ENCODE results near the gene TEX52.
"Not testable (repeated sequence)": the region's sequence is repeated elsewhere in the genome, so short reads cannot be mapped to it uniquely, and the experiment has no call there.

Gene TEX52

GRCh38 chr12:2864198-2864597 is 7.4 kb upstream of the TEX52 start:
- Histone ChIP-seq H3K4me1 (ENCODE audit: control insufficient read depth, insufficient read depth, low read length) (no peaks in the 10 kb centered on the region), H3K36me3 (ENCODE audit: control insufficient read depth, insufficient read depth, low read length) (peaks cover 91% of the 10 kb centered on the region), H3K9me3 (ENCODE audit: control insufficient read depth, insufficient read depth, low read length) (no peaks in the 10 kb centered on the region)

DNA sequence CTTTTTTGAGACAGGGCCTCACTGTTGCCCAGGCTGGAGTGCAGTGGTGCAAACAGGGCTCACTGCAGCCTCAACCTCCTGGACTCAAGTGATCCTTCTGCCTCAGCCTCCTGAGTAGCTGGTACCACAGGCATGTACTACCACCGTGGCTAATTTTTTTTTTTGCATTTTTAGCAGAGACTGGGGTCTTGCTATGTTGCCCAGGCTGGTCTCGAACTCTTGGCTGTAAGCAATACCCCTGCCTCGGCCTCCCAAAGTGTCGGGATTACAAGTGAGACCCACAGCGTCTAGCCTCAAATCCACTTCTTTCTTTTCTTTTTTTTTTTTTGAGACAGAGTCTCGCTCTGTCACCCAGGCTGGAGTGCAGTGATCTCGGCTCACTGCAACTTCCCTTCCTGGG is 6.6 kb upstream of the TEX52 start:
- H3K36me3 ChIP-seq (ENCODE audit: control insufficient read depth, insufficient read depth, low read length): peaks cover 91% of the 10 kb centered on the region
- not testable (repeated sequence) for H3K4me3 ChIP-seq (ENCODE audit: low read depth, low read length)

More at GRCh38 chr12:2864198-2864597, 7.4 kb upstream of the TEX52 start:
- Histone ChIP-seq H3K27ac (ENCODE audit: low read depth, low read length) (no peak overlapping the region), H3K4me3 (ENCODE audit: low read depth, low read length) (no peak overlapping the region), H3K27me3 (ENCODE audit: control insufficient read depth, insufficient read depth, low read length) (no peaks in the 10 kb centered on the region), H3K9ac (ENCODE audit: low read depth, low read length) (no peak overlapping the region)

GRCh38 chr12:2862876-2863275 is 6.0 kb upstream of the TEX52 start:
- H3K36me3 ChIP-seq (ENCODE audit: control insufficient read depth, insufficient read depth, low read length): peaks cover 91% of the 10 kb centered on the region

More for the DNA sequence above, 6.6 kb upstream of the TEX52 start:
- not testable (repeated sequence) for H3K27ac ChIP-seq (ENCODE audit: low read depth, low read length); H3K9ac ChIP-seq (ENCODE audit: low read depth, low read length); H3K9me3 ChIP-seq (ENCODE audit: control insufficient read depth, insufficient read depth, low read length); H3K4me1 ChIP-seq (ENCODE audit: control insufficient read depth, insufficient read depth, low read length); H3K27me3 ChIP-seq (ENCODE audit: control insufficient read depth, insufficient read depth, low read length)

DNA sequence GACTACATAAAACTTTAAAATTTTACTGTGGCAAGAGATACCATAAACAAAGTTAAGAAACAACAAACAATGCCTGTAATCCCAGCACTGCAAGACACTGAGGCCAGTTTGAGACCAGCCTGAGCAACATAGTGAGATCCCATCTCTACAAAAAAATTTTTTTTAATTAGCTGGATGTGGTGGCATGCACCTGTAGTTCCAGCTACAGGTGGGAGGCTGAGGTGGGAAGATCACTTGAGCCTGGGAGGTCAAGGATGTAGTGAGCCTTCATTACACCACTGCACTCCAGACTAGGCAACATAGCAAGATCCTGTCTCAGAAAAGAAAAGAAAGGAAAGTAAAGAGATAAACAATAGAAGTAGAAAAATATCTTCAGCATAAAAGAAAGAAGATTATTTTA is 3.3 kb upstream of the TEX52 start:
- H3K27ac ChIP-seq (ENCODE audit: low read depth, low read length): no peak overlapping the region
- no peak overlapping the region for H3K4me3 ChIP-seq (ENCODE audit: low read depth, low read length)
- H3K27me3 ChIP-seq (ENCODE audit: control insufficient read depth, insufficient read depth, low read length): no peaks in the 10 kb centered on the region
- H3K9me3 ChIP-seq (ENCODE audit: control insufficient read depth, insufficient read depth, low read length): no peaks in the 10 kb centered on the region
- H3K9ac ChIP-seq (ENCODE audit: low read depth, low read length): no peak overlapping the region
- peaks cover 67% of the 10 kb centered on the region for H3K36me3 ChIP-seq (ENCODE audit: control insufficient read depth, insufficient read depth, low read length)
- peaks cover 4% of the 10 kb centered on the region; the same call in 1 of the 2 replicates for H3K4me1 ChIP-seq (ENCODE audit: control insufficient read depth, insufficient read depth, low read length)

More at GRCh38 chr12:2862876-2863275, 6.0 kb upstream of the TEX52 start:
- Histone ChIP-seq H3K9ac (ENCODE audit: low read depth, low read length) (no peak overlapping the region), H3K27ac (ENCODE audit: low read depth, low read length) (no peak overlapping the region), H3K27me3 (ENCODE audit: control insufficient read depth, insufficient read depth, low read length) (no peaks in the 10 kb centered on the region), H3K4me3 (ENCODE audit: low read depth, low read length) (no peak overlapping the region), H3K9me3 (ENCODE audit: control insufficient read depth, insufficient read depth, low read length) (no peaks in the 10 kb centered on the region), H3K4me1 (ENCODE audit: control insufficient read depth, insufficient read depth, low read length) (no peaks in the 10 kb centered on the region)

DNA sequence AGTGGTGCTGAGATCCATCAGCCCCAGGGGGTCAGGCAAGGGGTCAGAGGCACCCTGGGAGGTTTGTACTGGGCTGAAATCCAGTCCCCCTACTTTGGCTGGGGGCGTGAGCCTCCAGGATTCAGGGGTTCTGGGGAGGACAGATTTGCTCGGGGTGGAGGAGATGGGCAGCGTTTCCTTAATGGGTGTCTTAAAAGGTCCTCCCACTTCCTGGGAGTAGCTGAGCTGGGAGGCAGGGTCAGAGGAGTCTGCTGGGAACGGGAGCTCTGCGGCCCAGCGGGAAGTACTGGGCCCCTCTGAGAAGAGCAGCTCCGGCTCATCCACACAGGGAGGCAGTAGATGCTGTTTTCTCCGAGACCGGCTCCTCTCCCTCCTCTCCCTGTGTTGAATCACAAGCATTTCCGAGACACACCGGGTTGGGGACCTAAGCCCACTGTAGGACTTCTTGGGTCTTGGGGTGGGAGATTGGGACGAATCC is 2.1 kb upstream of the TEX52 start:
- no peaks in the 10 kb centered on the region for H3K9me3 ChIP-seq (ENCODE audit: control insufficient read depth, insufficient read depth, low read length)
- H3K9ac ChIP-seq (ENCODE audit: low read depth, low read length): no peak overlapping the region
- peaks cover 4% of the 10 kb centered on the region; the same call in 1 of the 2 replicates for H3K4me1 ChIP-seq (ENCODE audit: control insufficient read depth, insufficient read depth, low read length)
- peaks cover 55% of the 10 kb centered on the region for H3K36me3 ChIP-seq (ENCODE audit: control insufficient read depth, insufficient read depth, low read length)
- H3K27me3 ChIP-seq (ENCODE audit: control insufficient read depth, insufficient read depth, low read length): no peaks in the 10 kb centered on the region
- H3K4me3 ChIP-seq (ENCODE audit: low read depth, low read length): no peak overlapping the region
- no peak overlapping the region for H3K27ac ChIP-seq (ENCODE audit: low read depth, low read length)

GRCh38 chr12:2858334-2858733 is 1.5 kb upstream of the TEX52 start:
- no peak overlapping the region for H3K9ac ChIP-seq (ENCODE audit: low read depth, low read length)
- H3K4me3 ChIP-seq (ENCODE audit: low read depth, low read length): no peak overlapping the region
- H3K4me1 ChIP-seq (ENCODE audit: control insufficient read depth, insufficient read depth, low read length): peaks cover 4% of the 10 kb centered on the region; the same call in 1 of the 2 replicates
- no peaks in the 10 kb centered on the region for H3K27me3 ChIP-seq (ENCODE audit: control insufficient read depth, insufficient read depth, low read length)
- H3K9me3 ChIP-seq (ENCODE audit: control insufficient read depth, insufficient read depth, low read length): no peaks in the 10 kb centered on the region
- peaks cover 50% of the 10 kb centered on the region for H3K36me3 ChIP-seq (ENCODE audit: control insufficient read depth, insufficient read depth, low read length)
- no peak overlapping the region for H3K27ac ChIP-seq (ENCODE audit: low read depth, low read length)

- no peak overlapping the region for H3K4me3 ChIP-seq (ENCODE audit: low read depth, low read length)
- H3K27me3 ChIP-seq (ENCODE audit: control insufficient read depth, insufficient read depth, low read length): no peaks in the 10 kb centered on the region
- H3K27ac ChIP-seq (ENCODE audit: low read depth, low read length): no peak overlapping the region
- H3K4me1 ChIP-seq (ENCODE audit: control insufficient read depth, insufficient read depth, low read length): peaks cover 4% of the 10 kb centered on the region; the same call in 1 of the 2 replicates
- H3K36me3 ChIP-seq (ENCODE audit: control insufficient read depth, insufficient read depth, low read length): peaks cover 43% of the 10 kb centered on the region
- no peaks in the 10 kb centered on the region for H3K9me3 ChIP-seq (ENCODE audit: control insufficient read depth, insufficient read depth, low read length)
- H3K9ac ChIP-seq (ENCODE audit: low read depth, low read length): no peak overlapping the region
These were observed 737 bp upstream of the TEX52 start for GRCh38 chr12:2857576-2857975.

- no peak overlapping the region for H3K4me3 ChIP-seq (ENCODE audit: low read depth, low read length)
- no peaks in the 10 kb centered on the region for H3K9me3 ChIP-seq (ENCODE audit: control insufficient read depth, insufficient read depth, low read length)
- H3K4me1 ChIP-seq (ENCODE audit: control insufficient read depth, insufficient read depth, low read length): peaks cover 4% of the 10 kb centered on the region; the same call in 1 of the 2 replicates
- no peak overlapping the region for H3K9ac ChIP-seq (ENCODE audit: low read depth, low read length)
- no peaks in the 10 kb centered on the region for H3K27me3 ChIP-seq (ENCODE audit: control insufficient read depth, insufficient read depth, low read length)
- H3K27ac ChIP-seq (ENCODE audit: low read depth, low read length): no peak overlapping the region
- peaks cover 28% of the 10 kb centered on the region for H3K36me3 ChIP-seq (ENCODE audit: control insufficient read depth, insufficient read depth, low read length)
These were observed 788 bp downstream of the TEX52 start for GRCh38 chr12:2856051-2856450.

GRCh38 chr12:2855546-2855945 is 1.3 kb downstream of the TEX52 start:
- Histone ChIP-seq H3K36me3 (ENCODE audit: control insufficient read depth, insufficient read depth, low read length) (peaks cover 26% of the 10 kb centered on the region), H3K9me3 (ENCODE audit: control insufficient read depth, insufficient read depth, low read length) (no peaks in the 10 kb centered on the region), H3K27ac (ENCODE audit: low read depth, low read length) (no peak overlapping the region), H3K4me1 (ENCODE audit: control insufficient read depth, insufficient read depth, low read length) (peaks cover 4% of the 10 kb centered on the region; the same call in 1 of the 2 replicates), H3K4me3 (ENCODE audit: low read depth, low read length) (no peak overlapping the region), H3K9ac (ENCODE audit: low read depth, low read length) (no peak overlapping the region), H3K27me3 (ENCODE audit: control insufficient read depth, insufficient read depth, low read length) (no peaks in the 10 kb centered on the region)

DNA sequence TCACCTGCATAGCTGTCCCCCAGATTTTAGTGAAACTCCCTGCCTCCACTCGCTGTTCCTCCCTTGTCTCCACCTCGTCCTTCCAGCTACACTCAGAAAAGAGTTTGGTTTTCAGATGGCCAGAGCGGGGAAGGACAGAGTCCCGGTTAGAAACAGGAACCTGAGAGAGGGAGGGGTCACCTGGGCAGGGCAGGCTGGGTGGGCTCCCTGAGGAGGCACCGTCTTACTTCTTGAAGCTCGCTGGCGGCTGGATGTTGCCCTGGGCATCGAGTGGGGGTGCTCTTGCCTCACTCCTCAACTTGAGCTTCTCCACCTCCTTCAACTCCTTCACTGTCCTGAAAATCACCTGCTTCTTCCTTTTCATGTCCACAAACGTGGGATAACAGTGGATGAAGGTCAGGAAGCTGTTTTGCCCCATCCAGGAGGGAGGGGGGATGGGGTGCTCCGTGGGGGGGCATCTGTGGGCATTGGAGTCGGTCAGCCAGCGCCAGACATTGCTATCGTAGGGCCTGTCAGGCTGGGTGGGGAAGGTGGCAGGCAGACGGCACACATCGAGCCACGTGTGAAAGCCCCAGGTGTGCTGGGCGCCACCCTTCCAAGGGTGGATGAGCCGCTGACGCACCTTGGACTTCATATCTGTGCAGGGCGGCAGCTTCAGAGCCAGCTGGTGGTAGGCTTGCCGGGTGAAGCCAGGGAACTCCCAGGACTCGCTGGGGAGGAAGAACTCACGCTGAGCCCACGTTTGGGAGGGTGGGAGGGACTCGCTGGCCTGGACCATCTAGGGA is 2.0 kb downstream of the TEX52 start:
- Histone ChIP-seq H3K27me3 (ENCODE audit: control insufficient read depth, insufficient read depth, low read length) (no peaks in the 10 kb centered on the region), H3K9ac (ENCODE audit: low read depth, low read length) (no peak overlapping the region), H3K4me3 (ENCODE audit: low read depth, low read length) (no peak overlapping the region), H3K9me3 (ENCODE audit: control insufficient read depth, insufficient read depth, low read length) (no peaks in the 10 kb centered on the region), H3K4me1 (ENCODE audit: control insufficient read depth, insufficient read depth, low read length) (peaks cover 4% of the 10 kb centered on the region; the same call in 1 of the 2 replicates), H3K36me3 (ENCODE audit: control insufficient read depth, insufficient read depth, low read length) (peaks cover 20% of the 10 kb centered on the region), H3K27ac (ENCODE audit: low read depth, low read length) (no peak overlapping the region)

GRCh38 chr12:2853626-2854025 is 3.2 kb downstream of the TEX52 start:
- H3K4me3 ChIP-seq (ENCODE audit: low read depth, low read length): no peak overlapping the region
- H3K9ac ChIP-seq (ENCODE audit: low read depth, low read length): no peak overlapping the region
- H3K36me3 ChIP-seq (ENCODE audit: control insufficient read depth, insufficient read depth, low read length): peaks cover 8% of the 10 kb centered on the region
- no peaks in the 10 kb centered on the region for H3K27me3 ChIP-seq (ENCODE audit: control insufficient read depth, insufficient read depth, low read length)
- H3K27ac ChIP-seq (ENCODE audit: low read depth, low read length): no peak overlapping the region
- H3K9me3 ChIP-seq (ENCODE audit: control insufficient read depth, insufficient read depth, low read length): no peaks in the 10 kb centered on the region
- peaks cover 4% of the 10 kb centered on the region; the same call in 1 of the 2 replicates for H3K4me1 ChIP-seq (ENCODE audit: control insufficient read depth, insufficient read depth, low read length)

All from HUES48 (cell line).